Measurements from ENCODE around the gene SLC25A22. TPM values are rescaled to one million over a fixed set of nuclear protein-coding genes. Genes with fewer than 3 reads are reported as not detected.
A peak's percentile ranks its signal among the peaks of the same experiment; 100 is the strongest.

The SLC25A22 gene
- total RNA-seq, 4 donors from 2014 or later = 5.2 to 14.5 (median 6.9) TPM

DNA sequence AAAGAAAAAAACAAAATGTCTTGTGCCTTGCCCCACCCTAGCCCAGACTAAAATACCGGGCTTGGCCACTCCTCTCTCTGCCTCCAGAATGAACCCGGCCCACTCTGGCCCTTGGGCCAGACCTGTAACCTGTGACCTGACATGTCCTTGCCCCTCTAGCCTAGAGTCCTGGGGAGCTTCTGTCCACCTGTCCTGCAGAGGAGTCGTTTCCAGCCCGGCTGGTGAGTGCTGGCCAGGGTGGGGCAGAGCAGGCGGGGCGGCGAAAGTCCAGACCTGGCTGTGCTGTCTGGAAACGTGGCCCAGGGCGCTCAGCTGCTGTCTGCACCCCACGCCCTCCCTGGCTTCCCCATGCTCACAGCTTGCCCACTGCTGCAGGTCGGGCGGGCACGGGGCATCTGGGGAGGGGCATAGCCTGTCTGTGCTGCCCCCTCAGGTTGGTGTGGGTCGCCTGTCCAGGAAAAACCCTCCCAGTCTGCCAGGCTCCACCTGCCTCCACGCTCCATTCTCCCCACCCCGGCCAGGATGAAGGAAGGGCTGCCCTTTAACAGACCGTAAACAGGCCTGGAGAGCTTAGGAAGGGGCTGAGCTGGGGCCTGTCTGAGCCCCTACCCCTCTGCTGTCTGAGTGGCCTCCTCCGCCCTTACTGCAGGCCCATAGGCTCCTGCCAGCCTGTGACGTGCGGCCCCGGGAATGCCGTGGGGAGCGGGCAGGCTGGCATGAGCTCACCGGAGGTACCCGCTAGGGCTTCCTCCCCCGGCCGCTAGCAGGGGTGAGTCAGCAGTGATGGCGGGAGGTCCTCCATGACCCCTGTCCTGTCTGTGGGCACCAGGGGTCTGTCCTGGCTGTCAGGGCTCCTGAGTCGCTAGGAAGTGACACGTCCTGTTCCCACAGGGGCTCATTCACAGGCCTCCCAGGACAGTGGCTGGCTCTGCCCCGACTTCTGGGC lies 36.6 kb upstream of the SLC25A22 start:
- WGBS, 2 donors (ENCODE audit: low coverage in 1 of 2) = 15 to 22% methylated on average over 6 to 10 of the region's 31 CpGs
- ATAC-seq = peak; percentile 64
- Histone ChIP-seq H3K4me1 (peaks cover 0 to 96% (median 36%) of the 10 kb centered on the region in 3 donors), H3K27ac (peak overlapping the region; percentile 66 to 89 (median 84)), H3K36me3 (peaks cover 0 to 39% of the 10 kb centered on the region in 2 donors), H3K9me3 (no peaks in the 10 kb centered on the region), H3K27me3 (peaks cover 29% of the 10 kb centered on the region), H3K4me3 (peak overlapping the region; percentile 0 to 87)
- TF ChIP-seq CTCF (IDR thresholded peaks at IDR 0.05) (peak in 2 of 4 experiments; percentile 4 to 34), POLR2A (IDR thresholded peaks at IDR 0.05) (peak; percentile 10 to 21), POLR2AphosphoS5 (IDR thresholded peaks at IDR 0.05) (peak; percentile 94), EP300 (IDR thresholded peaks at IDR 0.05) (no peak)

GRCh38 chr11:833849-834311 lies 35.8 kb upstream of the SLC25A22 start:
- TF ChIP-seq EP300 (IDR thresholded peaks at IDR 0.05) (no peak), POLR2A (IDR thresholded peaks at IDR 0.05) (no peak), CTCF (IDR thresholded peaks at IDR 0.05) (no peak), POLR2AphosphoS5 (IDR thresholded peaks at IDR 0.05) (no peak)
- ATAC-seq = no peak
- Histone ChIP-seq H3K36me3 (peaks cover 0 to 31% of the 10 kb centered on the region in 2 donors), H3K27me3 (peaks cover 37% of the 10 kb centered on the region), H3K9me3 (no peaks in the 10 kb centered on the region), H3K4me3 (peak overlapping the region; percentile 73 to 87), H3K27ac (peak overlapping the region; percentile 66 to 89 (median 84)), H3K4me1 (peaks cover 0 to 96% (median 43%) of the 10 kb centered on the region in 3 donors)
- 21 to 43% methylated on average over 2 of the region's 9 CpGs for WGBS, 2 donors (ENCODE audit: low coverage in 1 of 2)

DNA sequence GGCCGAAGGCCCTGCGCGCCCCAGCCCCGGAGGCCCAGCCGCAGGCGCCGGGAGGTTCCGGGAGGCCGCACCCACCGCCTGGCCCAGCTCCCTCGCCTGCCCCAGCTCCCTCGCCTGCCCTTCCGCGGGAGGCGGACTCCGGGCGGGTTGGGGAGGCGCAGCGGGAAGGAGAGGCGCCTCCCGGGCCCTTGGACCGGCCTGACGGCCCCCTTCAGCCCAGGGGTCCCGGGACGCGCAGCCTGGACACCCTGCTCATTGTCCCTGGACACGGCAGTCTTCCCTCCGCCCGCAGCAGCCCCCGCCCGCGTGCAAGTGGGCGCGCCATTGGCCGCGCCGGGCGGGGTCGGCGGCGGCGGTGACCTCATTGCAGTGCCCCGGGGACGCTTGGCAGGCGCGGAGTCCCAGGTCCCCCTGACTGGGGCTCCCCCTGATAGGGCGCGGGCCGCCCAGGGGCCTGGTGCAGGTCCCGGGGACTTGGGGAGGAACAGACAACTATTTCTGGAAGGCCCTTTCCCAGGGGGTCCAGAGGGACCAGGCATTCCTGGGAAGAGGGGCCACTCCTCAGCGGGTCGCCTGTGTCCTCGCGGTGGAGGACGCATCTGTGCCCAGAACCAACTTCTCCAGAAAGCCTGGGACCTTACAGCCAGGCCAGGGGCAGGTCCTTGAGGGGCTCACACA lies 35.2 kb upstream of the SLC25A22 start:
- peak; percentile 61 for ATAC-seq
- peak overlapping the region; percentile 66 to 89 (median 84) for H3K27ac ChIP-seq

GRCh38 chr11:832529-833113 lies 34.5 kb upstream of the SLC25A22 start, which contains the start of gene CD151:
TSS of gene CD151 (plus strand) at chr11:832952. CDS start at chr11:836070, 3,118 bp downstream.
- Histone ChIP-seq H3K9me3 (no peaks in the 10 kb centered on the region), H3K36me3 (peaks cover 0 to 18% of the 10 kb centered on the region in 2 donors), H3K27ac (peak within 1 kb of the TSS; percentile 66 to 89 (median 84)), H3K4me1 (peaks cover 0 to 96% (median 46%) of the 10 kb centered on the region in 3 donors), H3K4me3 (peak within 1 kb of the TSS; percentile 73 to 87), H3K27me3 (peaks cover 50% of the 10 kb centered on the region)
- WGBS, 2 donors (ENCODE audit: low coverage in 1 of 2) = no CpG with 5 or more reads among the region's 67 CpGs
- no peak for TF ChIP-seq EP300 (IDR thresholded peaks at IDR 0.05)
- TF ChIP-seq POLR2A (IDR thresholded peaks at IDR 0.05) = no peak
- peak; percentile 31 for TF ChIP-seq POLR2AphosphoS5 (IDR thresholded peaks at IDR 0.05)
- peak in 1 of 4 experiments; percentile 30 for TF ChIP-seq CTCF (IDR thresholded peaks at IDR 0.05)
- peak; percentile 68 for ATAC-seq

More for the DNA sequence above, 35.2 kb upstream of the SLC25A22 start:
- Histone ChIP-seq H3K27me3 (peaks cover 43% of the 10 kb centered on the region), H3K4me1 (peaks cover 0 to 96% (median 46%) of the 10 kb centered on the region in 3 donors), H3K9me3 (no peaks in the 10 kb centered on the region), H3K4me3 (peak overlapping the region; percentile 73 to 87), H3K36me3 (peaks cover 0 to 25% of the 10 kb centered on the region in 2 donors)
- no CpG with 5 or more reads among the region's 55 CpGs for WGBS, 2 donors (ENCODE audit: low coverage in 1 of 2)
- TF ChIP-seq POLR2AphosphoS5 (IDR thresholded peaks at IDR 0.05) = peak; percentile 50
- TF ChIP-seq EP300 (IDR thresholded peaks at IDR 0.05) = no peak
- TF ChIP-seq CTCF (IDR thresholded peaks at IDR 0.05) = no peak
- TF ChIP-seq POLR2A (IDR thresholded peaks at IDR 0.05) = peak in 1 of 2 donors; percentile 34
